ENCODE data around the gene TAF1C. TPM values are rescaled to one million over a fixed set of nuclear protein-coding genes. Genes with fewer than 3 reads are reported as not detected.
"Not testable (repeated sequence)": the region's sequence is repeated elsewhere in the genome, so short reads cannot be mapped to it uniquely, and the experiment has no call there.

Gene TAF1C
- total RNA-seq, 1 donor from 2014 or later, result 16.5 TPM

GRCh38 chr16:84209989-84210388 lies 23.1 kb upstream of the TAF1C start:
- no peak for DNase-seq (ENCODE audit: low read depth in 2 of 2)

GRCh38 chr16:84207879-84208278 lies 21.0 kb upstream of the TAF1C start:
- DNase-seq (ENCODE audit: low read depth in 2 of 2), result no peak

- DNase-seq (ENCODE audit: low read depth in 2 of 2), result no peak
Observed at GRCh38 chr16:84207251-84207650, 20.4 kb upstream of the TAF1C start.

GRCh38 chr16:84205976-84206691 lies 19.3 kb upstream of the TAF1C start:
- DNase-seq (ENCODE audit: low read depth in 2 of 2), result no peak

- DNase-seq (ENCODE audit: low read depth in 2 of 2), result not testable (repeated sequence)
Observed at GRCh38 chr16:84205123-84205522, 18.3 kb upstream of the TAF1C start.

- not testable (repeated sequence) for DNase-seq (ENCODE audit: low read depth in 2 of 2)
Observed at GRCh38 chr16:84204551-84204950, 17.7 kb upstream of the TAF1C start.

GRCh38 chr16:84199861-84200260 lies 13.0 kb upstream of the TAF1C start:
- DNase-seq (ENCODE audit: low read depth in 2 of 2), result no peak

- no peak for DNase-seq (ENCODE audit: low read depth in 2 of 2)
Observed at GRCh38 chr16:84199097-84199496, 12.2 kb upstream of the TAF1C start.

GRCh38 chr16:84198401-84198800 lies 11.5 kb upstream of the TAF1C start:
- peak in 1 of 2 donors; percentile 31 for DNase-seq (ENCODE audit: low read depth in 2 of 2)

GRCh38 chr16:84197466-84198128 lies 10.7 kb upstream of the TAF1C start:
- DNase-seq (ENCODE audit: low read depth in 2 of 2), result no peak

GRCh38 chr16:84196727-84197394 lies 10.0 kb upstream of the TAF1C start:
- no peak for DNase-seq (ENCODE audit: low read depth in 2 of 2)

- DNase-seq (ENCODE audit: low read depth in 2 of 2), result no peak
Observed at GRCh38 chr16:84196101-84196500, 9.2 kb upstream of the TAF1C start.

GRCh38 chr16:84195201-84196093 lies 8.6 kb upstream of the TAF1C start:
- DNase-seq (ENCODE audit: low read depth in 2 of 2), result no peak

GRCh38 chr16:84194470-84195200 lies 7.8 kb upstream of the TAF1C start:
- DNase-seq (ENCODE audit: low read depth in 2 of 2), result no peak

GRCh38 chr16:84194018-84194417 lies 7.2 kb upstream of the TAF1C start:
- no peak for DNase-seq (ENCODE audit: low read depth in 2 of 2)

- no peak for DNase-seq (ENCODE audit: low read depth in 2 of 2)
Observed at GRCh38 chr16:84193480-84193879, 6.6 kb upstream of the TAF1C start.

GRCh38 chr16:84191466-84191865 lies 4.6 kb upstream of the TAF1C start:
- no peak for DNase-seq (ENCODE audit: low read depth in 2 of 2)

GRCh38 chr16:84190731-84191388 lies 4.0 kb upstream of the TAF1C start, which contains the start of gene ADAD2:
ADAD2 (plus strand) TSS chr16:84191157; CDS start chr16:84191231, 74 bp downstream.
- DNase-seq (ENCODE audit: low read depth in 2 of 2), result peak in 1 of 2 donors; percentile 23

GRCh38 chr16:84184775-84185174 lies 2.1 kb downstream of the TAF1C start:
- DNase-seq (ENCODE audit: low read depth in 2 of 2), result peak in 1 of 2 donors; percentile 77

- DNase-seq (ENCODE audit: low read depth in 2 of 2), result peak in 1 of 2 donors; percentile 65
Observed at GRCh38 chr16:84183911-84184591, 2.8 kb downstream of the TAF1C start.
